Breast epithelium (tissue), 4 donors: ENCODE results near the gene CACNA1E. TPM values are rescaled to one million over a fixed set of nuclear protein-coding genes. Genes with fewer than 3 reads are reported as not detected.
A peak's percentile ranks its signal among the peaks of the same experiment; 100 is the strongest.

ENCODE experiments used
- DNase-seq, 2 donors: peaks; one replicate each; pipeline ENCODE4 v3.0.0-alpha.2; 2019; ENCODE audit warnings: low spot score in 2 of 2
- H3K27ac ChIP-seq, 2 donors: fragments of 200-600 bp; sonication (generic) in 1 of 2; one replicate each; pipeline ENCODE4 v1.5.1; 2016 to 2019; ENCODE audit warnings: mild to moderate bottlenecking in 1 of 2
- H3K27me3 ChIP-seq, 2 donors: fragments of 200-600 bp; sonication (generic) in 1 of 2; one replicate each; pipeline versions ENCODE4 v1.5.1 to v1.6.0; 2017 to 2019; ENCODE audit warnings: control low read depth in 1 of 2, mild to moderate bottlenecking in 1 of 2
- H3K36me3 ChIP-seq: fragments of 200-600 bp; one replicate; pipeline ENCODE4 v1.5.1; 2019
- H3K4me1 ChIP-seq, 2 donors: fragments of 200-600 bp; sonication (generic); one replicate each; pipeline ENCODE4 v1.5.1; 2016 to 2019; ENCODE audit warnings: control low read depth in 1 of 2
- H3K4me3 ChIP-seq, 3 donors: fragments of 200-600 bp; sonication (generic); 1 replicate in 2 of 3; 2 replicates in 1 of 3; pipeline ENCODE4 v1.5.1; 2016 to 2019; ENCODE audit warnings: mild to moderate bottlenecking in 3 of 3, moderate library complexity in 2 of 3
- H3K9me3 ChIP-seq, 2 donors: fragments of 200-600 bp; sonication (generic) in 1 of 2; one replicate each; pipeline ENCODE4 v1.5.1; 2016 to 2019; ENCODE audit warnings: control low read depth in 1 of 2
- POLR2A ChIP-seq: fragments of 450-650 bp; IDR thresholded peaks from one replicate; pipeline ENCODE4 v1.6.1; 2016; ENCODE audit warnings: antibody characterized with exemption, mild to moderate bottlenecking, moderate library complexity
- POLR2AphosphoS5 ChIP-seq, 3 donors: sonication (generic); formaldehyde crosslinking; IDR thresholded peaks; one replicate each; pipeline ENCODE4 v1.6.1; 2017; ENCODE audit warnings: antibody characterized with exemption in 3 of 3
- intact Hi-C: fragments of 100-400 bp; cut with DNase I; formaldehyde crosslinking; loops from one replicate; pipeline ENCODE4 v1.15.1; 2023; ENCODE audit warnings: low total_unique reads
- total RNA-seq, 3 donors: library from RNA; depleted of rRNA; stranded (reverse); fragments of >200 nt; gene quantifications; one replicate each; pipeline ENCODE4 v1.1.0, GENCODE V29; 2016
- TF ChIP-seq, protein P1 (sequence below), 3 donors: fragments of 450-650 bp; IDR thresholded peaks; one replicate each; pipeline ENCODE4 v1.5.1; 2016 to 2017; ENCODE audit warnings: antibody characterized with exemption in 3 of 3, mild to moderate bottlenecking in 3 of 3, moderate library complexity in 3 of 3

CACNA1E gene
- total RNA-seq, 3 donors from 2014 or later: under 0.01 TPM; not detected in 2

DNA sequence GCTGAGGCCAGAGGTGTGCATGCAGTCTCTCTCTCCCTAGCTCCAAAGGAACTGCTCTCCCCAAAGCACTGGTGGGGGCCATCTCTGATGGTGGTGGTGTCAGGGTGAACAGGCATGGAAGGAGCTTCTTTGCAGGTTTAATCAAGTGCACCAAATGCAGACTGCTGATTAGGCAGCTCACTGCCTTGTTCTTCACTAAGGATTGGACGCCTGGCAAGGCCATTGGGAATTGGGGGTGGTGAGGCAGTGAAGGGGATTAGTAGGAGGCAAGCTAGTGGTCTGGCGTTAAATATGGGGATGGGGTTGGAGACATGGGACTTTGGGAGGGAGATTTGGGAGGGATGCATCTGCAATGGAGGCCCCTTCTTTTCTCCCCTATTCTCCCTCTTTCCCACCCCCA, 1.5 kb downstream of the CACNA1E start:
- no peak overlapping the region for H3K27ac ChIP-seq
- intact Hi-C loops: no loop called here
- peaks cover 0 to 4% of the 10 kb centered on the region in 2 donors for H3K4me1 ChIP-seq
- H3K9me3 ChIP-seq: no peaks in the 10 kb centered on the region
- H3K36me3 ChIP-seq: no peaks in the 10 kb centered on the region
- DNase-seq: no peak
- no peak overlapping the region for H3K4me3 ChIP-seq
- H3K27me3 ChIP-seq: peaks cover 11 to 83% of the 10 kb centered on the region in 2 donors
- no peak for TF ChIP-seq POLR2AphosphoS5 (IDR thresholded peaks at IDR 0.05)
- TF ChIP-seq POLR2A: no peak
- TF ChIP-seq, protein P1, sequence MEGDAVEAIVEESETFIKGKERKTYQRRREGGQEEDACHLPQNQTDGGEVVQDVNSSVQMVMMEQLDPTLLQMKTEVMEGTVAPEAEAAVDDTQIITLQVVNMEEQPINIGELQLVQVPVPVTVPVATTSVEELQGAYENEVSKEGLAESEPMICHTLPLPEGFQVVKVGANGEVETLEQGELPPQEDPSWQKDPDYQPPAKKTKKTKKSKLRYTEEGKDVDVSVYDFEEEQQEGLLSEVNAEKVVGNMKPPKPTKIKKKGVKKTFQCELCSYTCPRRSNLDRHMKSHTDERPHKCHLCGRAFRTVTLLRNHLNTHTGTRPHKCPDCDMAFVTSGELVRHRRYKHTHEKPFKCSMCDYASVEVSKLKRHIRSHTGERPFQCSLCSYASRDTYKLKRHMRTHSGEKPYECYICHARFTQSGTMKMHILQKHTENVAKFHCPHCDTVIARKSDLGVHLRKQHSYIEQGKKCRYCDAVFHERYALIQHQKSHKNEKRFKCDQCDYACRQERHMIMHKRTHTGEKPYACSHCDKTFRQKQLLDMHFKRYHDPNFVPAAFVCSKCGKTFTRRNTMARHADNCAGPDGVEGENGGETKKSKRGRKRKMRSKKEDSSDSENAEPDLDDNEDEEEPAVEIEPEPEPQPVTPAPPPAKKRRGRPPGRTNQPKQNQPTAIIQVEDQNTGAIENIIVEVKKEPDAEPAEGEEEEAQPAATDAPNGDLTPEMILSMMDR (IDR thresholded peaks at IDR 0.05): no peak

DNA sequence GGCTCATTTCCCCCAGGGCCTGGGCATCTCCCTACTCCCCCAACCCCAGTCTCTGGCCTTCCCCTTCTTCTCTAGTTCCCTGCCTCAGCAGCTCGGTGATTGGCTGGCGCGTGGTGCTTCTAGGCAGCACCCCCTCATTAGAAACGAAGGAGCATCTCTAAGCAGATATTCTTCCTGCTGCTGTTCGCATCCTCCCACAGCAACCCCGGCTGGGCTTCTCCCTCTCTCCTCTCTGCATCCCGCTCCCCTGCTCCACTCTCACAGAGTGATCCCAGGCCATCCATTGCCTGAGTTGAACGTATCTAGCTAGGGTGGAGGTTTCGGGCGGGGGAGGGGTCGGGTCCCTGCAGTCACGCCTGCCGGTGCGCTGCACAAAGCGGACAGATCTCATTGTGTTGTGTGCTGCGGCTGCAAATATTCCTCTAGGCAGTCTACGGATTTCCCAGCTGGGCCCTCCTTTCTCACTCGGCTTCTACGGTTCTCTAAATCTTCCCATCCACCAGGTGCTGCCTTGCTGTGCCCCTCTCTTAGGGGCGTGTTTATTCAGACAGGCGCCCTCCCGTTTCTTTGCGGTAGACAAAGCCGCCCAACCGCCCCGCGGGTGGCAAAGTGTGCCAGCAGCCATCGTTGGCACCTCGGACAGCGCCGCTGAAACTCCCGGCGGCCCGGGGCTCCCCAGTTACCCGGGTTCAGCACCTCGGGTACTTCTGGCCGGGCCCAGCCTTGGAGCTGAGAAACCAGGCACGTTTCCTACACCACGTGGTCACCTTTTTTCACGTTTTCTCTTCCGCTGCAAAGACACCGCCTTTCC, 2.2 kb downstream of the CACNA1E start:
- Histone ChIP-seq H3K36me3 (no peaks in the 10 kb centered on the region), H3K27ac (no peak overlapping the region), H3K27me3 (peaks cover 11 to 89% of the 10 kb centered on the region in 2 donors), H3K9me3 (no peaks in the 10 kb centered on the region), H3K4me3 (peak overlapping the region in 1 of 3 donors; percentile 11), H3K4me1 (peaks cover 0 to 4% of the 10 kb centered on the region in 2 donors)
- intact Hi-C loops: no loop called here
- DNase-seq: no peak
- TF ChIP-seq POLR2A (no peak), POLR2AphosphoS5 (IDR thresholded peaks at IDR 0.05) (no peak)
- TF ChIP-seq, protein P1 (IDR thresholded peaks at IDR 0.05): no peak

DNA sequence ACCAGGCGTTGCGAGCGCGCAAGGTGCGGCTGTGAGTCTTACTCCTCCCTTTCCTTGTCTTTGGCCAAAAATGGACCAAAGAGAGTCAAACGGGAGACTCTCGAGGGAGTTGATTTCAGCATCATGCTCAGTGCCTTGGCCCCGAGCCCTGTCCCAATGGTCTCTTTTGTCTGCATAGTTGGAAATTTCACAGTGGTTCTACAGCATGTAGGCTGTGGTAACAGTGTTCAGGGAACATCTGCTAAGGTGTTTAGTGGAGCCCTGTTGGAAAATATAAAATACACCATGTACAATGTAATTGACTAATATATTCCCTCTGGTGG, 2.7 kb downstream of the CACNA1E start:
- no peaks in the 10 kb centered on the region for H3K9me3 ChIP-seq
- H3K27me3 ChIP-seq: peaks cover 11 to 94% of the 10 kb centered on the region in 2 donors
- H3K36me3 ChIP-seq: no peaks in the 10 kb centered on the region
- intact Hi-C loops: no loop called here
- H3K27ac ChIP-seq: no peak overlapping the region
- H3K4me1 ChIP-seq: peaks cover 0 to 4% of the 10 kb centered on the region in 2 donors
- DNase-seq: no peak
- TF ChIP-seq POLR2A: no peak
- TF ChIP-seq POLR2AphosphoS5 (IDR thresholded peaks at IDR 0.05): no peak
- TF ChIP-seq, protein P1 (IDR thresholded peaks at IDR 0.05): no peak
- peak overlapping the region in 1 of 3 donors; percentile 11 for H3K4me3 ChIP-seq

DNA sequence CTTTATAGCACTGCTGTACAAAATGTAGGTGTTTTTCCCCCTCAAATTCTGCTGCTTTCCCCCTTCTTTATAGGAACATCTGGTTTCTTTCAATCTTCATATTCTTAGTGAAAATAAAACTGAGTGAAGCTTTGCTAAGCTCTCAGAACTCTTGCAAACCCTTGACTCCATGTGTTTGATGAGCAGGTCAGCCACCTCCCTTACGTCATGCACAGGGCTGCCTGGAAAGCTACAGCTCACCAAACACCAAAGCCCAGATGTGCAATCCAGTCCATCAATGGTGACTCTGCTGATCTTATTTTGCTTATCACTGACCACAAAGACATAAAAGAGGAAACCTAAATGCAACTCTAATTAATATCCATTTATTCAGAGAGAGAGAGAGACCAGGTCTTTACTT, 5.5 kb downstream of the CACNA1E start:
- H3K27ac ChIP-seq: no peak overlapping the region
- peaks cover 4 to 76% of the 10 kb centered on the region in 2 donors for H3K27me3 ChIP-seq
- no peak for TF ChIP-seq POLR2A
- TF ChIP-seq, protein P1 (IDR thresholded peaks at IDR 0.05): no peak
- H3K36me3 ChIP-seq: no peaks in the 10 kb centered on the region
- H3K4me3 ChIP-seq: no peak overlapping the region
- intact Hi-C loops: no loop called here
- H3K9me3 ChIP-seq: no peaks in the 10 kb centered on the region
- H3K4me1 ChIP-seq: peaks cover 0 to 4% of the 10 kb centered on the region in 2 donors
- no peak for DNase-seq

DNA sequence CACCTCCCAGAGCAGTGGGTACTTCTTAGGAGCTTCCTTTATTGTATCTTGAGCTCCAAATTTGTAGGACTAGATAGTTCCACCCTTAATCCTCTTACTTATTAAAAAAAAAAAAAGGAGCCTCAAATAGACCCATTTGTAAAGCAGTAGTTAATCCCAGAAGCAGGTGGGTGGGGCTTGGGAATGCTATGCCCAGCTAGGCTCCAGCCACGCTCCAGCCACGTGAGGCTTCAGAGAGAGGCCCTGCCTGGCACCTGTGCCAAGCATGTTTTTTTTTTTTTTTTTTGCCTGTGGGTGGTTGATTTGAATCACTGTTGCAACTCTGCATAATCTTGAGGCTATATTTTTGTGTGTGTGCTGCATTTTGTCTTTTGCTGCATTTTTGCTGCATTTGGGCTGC, 7.0 kb downstream of the CACNA1E start:
- Histone ChIP-seq H3K4me1 (peaks cover 0 to 4% of the 10 kb centered on the region in 2 donors), H3K9me3 (no peaks in the 10 kb centered on the region), H3K27ac (no peak overlapping the region), H3K4me3 (no peak overlapping the region), H3K36me3 (no peaks in the 10 kb centered on the region), H3K27me3 (peaks cover 2 to 62% of the 10 kb centered on the region in 2 donors)
- no peak for TF ChIP-seq POLR2A
- TF ChIP-seq, protein P1 (IDR thresholded peaks at IDR 0.05): no peak
- TF ChIP-seq POLR2AphosphoS5 (IDR thresholded peaks at IDR 0.05): no peak
- no peak for DNase-seq
- intact Hi-C loops: no loop called here
